Muscle layer of colon (tissue), 2 donors: ENCODE data around the gene ZFR2.

ENCODE experiments used
- H3K27ac ChIP-seq: one replicate; pipeline ENCODE4 v1.7.0; 2013; ENCODE audit warnings: low read depth, mild to moderate bottlenecking, low read length, moderate library complexity
- H3K27me3 ChIP-seq, 2 donors: one replicate each; pipeline ENCODE4 v1.7.0; 2013; ENCODE audit warnings: low read length in 2 of 2, mild to moderate bottlenecking in 2 of 2; ENCODE audit not compliant: insufficient read depth in 2 of 2, control insufficient read depth in 1 of 2
- H3K36me3 ChIP-seq: one replicate; pipeline ENCODE4 v1.7.0; 2013; ENCODE audit warnings: mild to moderate bottlenecking, low read length; ENCODE audit not compliant: insufficient read depth
- H3K4me1 ChIP-seq: one replicate; pipeline ENCODE4 v1.7.0; 2013; ENCODE audit warnings: mild to moderate bottlenecking, low read length; ENCODE audit not compliant: insufficient read depth
- H3K4me3 ChIP-seq, 2 donors: one replicate each; pipeline ENCODE4 v1.7.0; 2013; ENCODE audit warnings: low read length in 2 of 2, low read depth in 1 of 2, mild to moderate bottlenecking in 1 of 2, moderate library complexity in 1 of 2
- H3K9ac ChIP-seq: one replicate; pipeline ENCODE4 v1.7.0; 2013; ENCODE audit warnings: low read length
- H3K9me3 ChIP-seq: one replicate; pipeline ENCODE4 v1.7.0; 2013; ENCODE audit warnings: mild to moderate bottlenecking, low read length
- donor health status: abdominal sarcoma.
- donor health status: Adenocarcinoma of cecum.

ZFR2 gene

GRCh38 chr19:3868770-3869456, at the start of gene ZFR2:
Gene ZFR2, minus strand, starts transcription at chr19:3869038. Its CDS starts 21 bp downstream, at chr19:3869017.
- Histone ChIP-seq H3K4me1 (no peaks in the 10 kb centered on the region), H3K36me3 (no peaks in the 10 kb centered on the region), H3K27me3 (peaks cover 23 to 33% of the 10 kb centered on the region in 2 donors), H3K4me3 (no peak within 1 kb of the TSS), H3K9me3 (peaks cover 3% of the 10 kb centered on the region), H3K9ac (no peak within 1 kb of the TSS), H3K27ac (no peak within 1 kb of the TSS)

GRCh38 chr19:3916033-3916432, 47.2 kb upstream of the ZFR2 start:
- H3K9me3 ChIP-seq = no peaks in the 10 kb centered on the region
- no peak overlapping the region for H3K27ac ChIP-seq
- H3K4me3 ChIP-seq = no peak overlapping the region
- no peaks in the 10 kb centered on the region for H3K4me1 ChIP-seq
- no peak overlapping the region for H3K9ac ChIP-seq
- no peaks in the 10 kb centered on the region for H3K27me3 ChIP-seq
- H3K36me3 ChIP-seq = no peaks in the 10 kb centered on the region

GRCh38 chr19:3914199-3914598, 45.4 kb upstream of the ZFR2 start:
- peaks cover 7% of the 10 kb centered on the region for H3K9me3 ChIP-seq

DNA sequence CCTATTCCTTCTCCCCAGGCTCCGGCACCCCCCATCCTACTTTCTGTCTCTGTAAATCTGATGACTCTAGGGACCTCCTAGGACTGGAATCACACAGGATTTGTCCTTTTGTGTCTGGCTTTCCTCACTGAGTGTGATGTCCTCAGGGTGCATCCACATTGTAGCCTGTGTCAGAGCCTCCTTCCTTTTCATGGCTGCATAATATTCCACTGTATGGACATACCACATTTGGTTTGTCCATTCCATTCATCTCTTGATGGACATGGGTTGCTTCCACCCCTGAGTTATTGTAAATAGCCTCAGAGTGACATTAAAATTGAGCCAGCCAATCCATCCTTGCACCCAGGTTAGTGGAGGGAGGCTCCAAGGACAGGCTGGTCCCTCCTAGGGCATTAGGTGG, 41.3 kb upstream of the ZFR2 start:
- H3K27me3 ChIP-seq = no peaks in the 10 kb centered on the region
- no peak overlapping the region for H3K9ac ChIP-seq
- no peak overlapping the region for H3K4me3 ChIP-seq
- H3K9me3 ChIP-seq = peaks cover 7% of the 10 kb centered on the region
- no peaks in the 10 kb centered on the region for H3K4me1 ChIP-seq
- no peaks in the 10 kb centered on the region for H3K36me3 ChIP-seq
- H3K27ac ChIP-seq = no peak overlapping the region

More at GRCh38 chr19:3914199-3914598, 45.4 kb upstream of the ZFR2 start:
- H3K27me3 ChIP-seq = no peaks in the 10 kb centered on the region
- H3K36me3 ChIP-seq = no peaks in the 10 kb centered on the region
- no peaks in the 10 kb centered on the region for H3K4me1 ChIP-seq
- no peak overlapping the region for H3K27ac ChIP-seq
- no peak overlapping the region for H3K9ac ChIP-seq
- no peak overlapping the region for H3K4me3 ChIP-seq

- Histone ChIP-seq H3K9me3 (peaks cover 7% of the 10 kb centered on the region), H3K4me1 (no peaks in the 10 kb centered on the region), H3K4me3 (no peak overlapping the region), H3K27ac (no peak overlapping the region), H3K27me3 (no peaks in the 10 kb centered on the region), H3K36me3 (no peaks in the 10 kb centered on the region), H3K9ac (no peak overlapping the region)
Measured at GRCh38 chr19:3908266-3909054, 39.6 kb upstream of the ZFR2 start.

- Histone ChIP-seq H3K4me1 (no peaks in the 10 kb centered on the region), H3K27me3 (no peaks in the 10 kb centered on the region), H3K9me3 (peaks cover 7% of the 10 kb centered on the region), H3K27ac (no peak overlapping the region), H3K4me3 (no peak overlapping the region), H3K36me3 (no peaks in the 10 kb centered on the region), H3K9ac (no peak overlapping the region)
Measured at GRCh38 chr19:3907626-3908265, 38.9 kb upstream of the ZFR2 start.

DNA sequence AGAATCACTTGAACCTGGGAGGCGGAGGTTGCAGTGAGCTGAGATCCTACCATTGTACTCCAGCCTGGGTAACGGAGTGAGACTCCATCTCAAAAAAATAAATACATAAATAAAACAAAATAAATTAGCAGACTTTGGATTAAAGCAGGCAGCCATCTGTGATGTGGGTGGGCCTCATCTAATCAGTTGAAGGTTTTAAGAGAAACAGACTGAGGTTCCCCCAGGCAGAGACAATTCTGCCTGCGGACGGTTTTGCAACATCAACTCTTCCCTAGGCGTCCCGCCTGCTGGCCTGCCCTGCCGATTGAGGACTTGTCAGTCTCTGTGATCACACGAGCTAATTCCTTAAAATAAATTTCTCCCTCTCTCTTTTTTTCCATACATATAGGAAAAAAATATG, 35.4 kb upstream of the ZFR2 start:
- Histone ChIP-seq H3K27ac (no peak overlapping the region), H3K4me3 (no peak overlapping the region), H3K9ac (no peak overlapping the region), H3K36me3 (no peaks in the 10 kb centered on the region), H3K9me3 (no peaks in the 10 kb centered on the region), H3K4me1 (no peaks in the 10 kb centered on the region), H3K27me3 (no peaks in the 10 kb centered on the region)

- H3K9ac ChIP-seq = no peak overlapping the region
- no peaks in the 10 kb centered on the region for H3K4me1 ChIP-seq
- H3K9me3 ChIP-seq = no peaks in the 10 kb centered on the region
- no peak overlapping the region for H3K27ac ChIP-seq
- H3K36me3 ChIP-seq = no peaks in the 10 kb centered on the region
- no peak overlapping the region for H3K4me3 ChIP-seq
- H3K27me3 ChIP-seq = no peaks in the 10 kb centered on the region
Measured at GRCh38 chr19:3902317-3902973, 33.6 kb upstream of the ZFR2 start.

- no peak overlapping the region for H3K4me3 ChIP-seq
- H3K27ac ChIP-seq = no peak overlapping the region
- no peak overlapping the region for H3K9ac ChIP-seq
- no peaks in the 10 kb centered on the region for H3K4me1 ChIP-seq
- no peaks in the 10 kb centered on the region for H3K9me3 ChIP-seq
- no peaks in the 10 kb centered on the region for H3K36me3 ChIP-seq
- H3K27me3 ChIP-seq = no peaks in the 10 kb centered on the region
Measured at GRCh38 chr19:3899531-3900294, 30.9 kb upstream of the ZFR2 start.

GRCh38 chr19:3898426-3898825, 29.6 kb upstream of the ZFR2 start:
- H3K4me1 ChIP-seq = no peaks in the 10 kb centered on the region
- no peak overlapping the region for H3K27ac ChIP-seq
- no peak overlapping the region for H3K9ac ChIP-seq
- no peaks in the 10 kb centered on the region for H3K36me3 ChIP-seq
- no peak overlapping the region for H3K4me3 ChIP-seq
- H3K27me3 ChIP-seq = no peaks in the 10 kb centered on the region
- H3K9me3 ChIP-seq = no peaks in the 10 kb centered on the region

- Histone ChIP-seq H3K36me3 (no peaks in the 10 kb centered on the region), H3K9me3 (no peaks in the 10 kb centered on the region), H3K4me1 (no peaks in the 10 kb centered on the region), H3K9ac (no peak overlapping the region), H3K4me3 (no peak overlapping the region), H3K27me3 (no peaks in the 10 kb centered on the region), H3K27ac (no peak overlapping the region)
Measured at GRCh38 chr19:3897936-3898335, 29.1 kb upstream of the ZFR2 start.
